Thyroid gland (tissue), 4 donors: ENCODE data around the gene HRNR. TPM values are rescaled to one million over a fixed set of nuclear protein-coding genes. Genes with fewer than 3 reads are reported as not detected.
"Not testable (repeated sequence)": the region's sequence is repeated elsewhere in the genome, so short reads cannot be mapped to it uniquely, and the experiment has no call there.

ENCODE experiments used
- DNase-seq, 2 donors: peaks; one replicate each; pipeline ENCODE4 v3.0.0-alpha.2; 2019
- H3K27ac ChIP-seq, 3 donors: fragments of 200-600 bp; sonication (generic); 1 replicate in 2 of 3; 2 replicates in 1 of 3; pipeline ENCODE4 v1.5.1; 2016 to 2019; ENCODE audit warnings: mild to moderate bottlenecking in 1 of 3, moderate library complexity in 1 of 3
- H3K27me3 ChIP-seq: fragments of 200-600 bp; sonication (generic); one replicate; pipeline ENCODE4 v1.5.1; 2019
- H3K36me3 ChIP-seq, 2 donors: fragments of 200-600 bp; sonication (generic); one replicate each; pipeline ENCODE4 v1.5.1; 2016 to 2019
- H3K4me1 ChIP-seq, 2 donors: fragments of 200-600 bp; sonication (generic); one replicate each; pipeline ENCODE4 v1.5.1; 2017 to 2019
- H3K4me3 ChIP-seq, 3 donors: fragments of 200-600 bp; sonication (generic); replicated peaks in 1 of 3; 1 replicate in 2 of 3; 2 replicates in 1 of 3; pipeline ENCODE4 v1.5.1; 2016; ENCODE audit warnings: mild to moderate bottlenecking in 1 of 3
- H3K9me3 ChIP-seq: fragments of 200-600 bp; sonication (generic); one replicate; pipeline ENCODE4 v1.5.1; 2017
- CTCF ChIP-seq, 6 experiments: fragments of 200-600 bp in 3 of 6; fragments of 450-650 bp in 3 of 6; sonication (generic) in 3 of 6; IDR thresholded peaks; one replicate each; pipeline ENCODE4 v1.5.1; 2016 to 2019; ENCODE audit warnings: antibody characterized with exemption in 6 of 6, mild to moderate bottlenecking in 2 of 6, inconsistent platforms in 1 of 6, moderate library complexity in 1 of 6
- POLR2A ChIP-seq, 2 donors: fragments of 450-650 bp; IDR thresholded peaks; one replicate each; pipeline ENCODE4 v1.6.1; 2017; ENCODE audit warnings: antibody characterized with exemption in 2 of 2, mild to moderate bottlenecking in 2 of 2, moderate library complexity in 1 of 2
- WGBS, 2 donors: methylation state at CpG; one replicate each; pipeline ENCODE4 v1.1.5; 2017; 5-methylcytosine and 5-hydroxymethylcytosine counted together
- intact Hi-C: fragments of 100-400 bp; cut with DNase I; formaldehyde crosslinking; loops from one replicate; pipeline ENCODE4 v1.15.1; 2023
- total RNA-seq, 4 donors: library from RNA; depleted of rRNA; stranded (reverse); fragments of >200 nt; gene quantifications; one replicate each; pipeline ENCODE4 v1.2.3, GENCODE V29; 2016

HRNR gene
- total RNA-seq: not detected

- WGBS, 2 donors: 80 to 81% methylated on average over 2 of the region's 2 CpGs
- Histone ChIP-seq H3K36me3 (no peaks in the 10 kb centered on the region), H3K4me3 (no peak within 1 kb of the TSS), H3K27me3 (no peaks in the 10 kb centered on the region), H3K27ac (no peak within 1 kb of the TSS), H3K9me3 (no peaks in the 10 kb centered on the region), H3K4me1 (no peaks in the 10 kb centered on the region)
- TF ChIP-seq CTCF (IDR thresholded peaks at IDR 0.05) (no peak), POLR2A (IDR thresholded peaks at IDR 0.05) (no peak)
- intact Hi-C loops: no loop called here
- DNase-seq: no peak
These were observed at the start of gene HRNR for GRCh38 chr1:152224093-152224492. TSS of gene HRNR (minus strand) at chr1:152224193. CDS start at chr1:152223253, 940 bp downstream.

DNA sequence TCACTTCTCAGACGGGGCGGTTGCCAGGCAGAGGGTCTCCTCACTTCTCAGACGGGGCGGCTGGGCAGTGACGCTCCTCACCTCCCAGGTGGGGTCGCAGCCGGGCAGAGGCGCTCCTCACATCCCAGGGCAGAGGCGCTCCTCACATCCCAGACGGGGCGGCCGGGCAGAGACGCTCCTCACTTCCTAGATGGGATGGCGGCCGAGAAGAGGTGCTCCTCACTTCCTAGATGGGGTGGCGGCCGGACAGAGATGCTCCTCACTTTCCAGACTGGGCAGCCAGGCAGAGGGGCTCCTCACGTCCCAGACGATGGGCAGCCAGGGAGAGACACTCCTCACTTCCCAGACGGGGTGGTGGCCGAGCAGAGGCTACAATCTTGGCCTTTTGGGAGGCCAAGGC, 32.4 kb upstream of the HRNR start:
- intact Hi-C loops, H3K36me3 ChIP-seq, H3K4me3 ChIP-seq, H3K4me1 ChIP-seq, H3K9me3 ChIP-seq, H3K27ac ChIP-seq, DNase-seq, H3K27me3 ChIP-seq: not testable (repeated sequence)
- 88 to 100% methylated on average over 6 to 12 of the region's 21 CpGs for WGBS, 2 donors

DNA sequence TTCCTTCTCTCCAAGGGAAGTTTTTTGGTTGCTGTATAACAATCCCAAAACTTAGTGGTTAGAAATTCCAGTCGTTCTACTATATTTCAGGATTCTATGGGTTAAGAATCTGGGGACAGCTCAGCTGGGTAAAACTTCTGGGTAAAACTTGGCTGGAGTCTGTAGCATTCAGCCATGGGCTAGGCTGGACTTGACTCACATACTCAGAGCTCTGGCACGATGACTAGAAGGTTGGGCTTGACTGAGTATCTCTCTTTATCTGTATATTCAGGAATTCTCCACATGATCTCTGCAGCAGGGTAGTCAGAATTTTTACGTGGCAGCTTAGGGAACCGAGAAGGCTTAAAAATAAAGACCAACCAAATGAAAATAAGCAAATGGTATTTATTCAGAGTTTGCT, 28.2 kb upstream of the HRNR start:
- no peaks in the 10 kb centered on the region for H3K36me3 ChIP-seq
- intact Hi-C loops: no loop called here
- H3K4me1 ChIP-seq: no peaks in the 10 kb centered on the region
- 56 to 61% methylated on average over 4 of the region's 4 CpGs for WGBS, 2 donors
- TF ChIP-seq POLR2A (IDR thresholded peaks at IDR 0.05) (no peak), CTCF (IDR thresholded peaks at IDR 0.05) (no peak)
- DNase-seq: peak in 1 of 2 donors; percentile 6
- H3K27me3 ChIP-seq: no peaks in the 10 kb centered on the region
- no peak overlapping the region for H3K4me3 ChIP-seq
- no peak overlapping the region for H3K27ac ChIP-seq
- H3K9me3 ChIP-seq: no peaks in the 10 kb centered on the region

- TF ChIP-seq POLR2A (IDR thresholded peaks at IDR 0.05) (no peak), CTCF (IDR thresholded peaks at IDR 0.05) (no peak)
- H3K27ac ChIP-seq: no peak overlapping the region
- DNase-seq: no peak
- H3K4me1 ChIP-seq: no peaks in the 10 kb centered on the region
- H3K36me3 ChIP-seq: no peaks in the 10 kb centered on the region
- H3K27me3 ChIP-seq: no peaks in the 10 kb centered on the region
- no peak overlapping the region for H3K4me3 ChIP-seq
- no peaks in the 10 kb centered on the region for H3K9me3 ChIP-seq
- WGBS, 2 donors: 49 to 75% methylated on average over 2 of the region's 2 CpGs
- intact Hi-C loops: no loop called here
These were observed 27.4 kb upstream of the HRNR start for GRCh38 chr1:152251391-152251790.

DNA sequence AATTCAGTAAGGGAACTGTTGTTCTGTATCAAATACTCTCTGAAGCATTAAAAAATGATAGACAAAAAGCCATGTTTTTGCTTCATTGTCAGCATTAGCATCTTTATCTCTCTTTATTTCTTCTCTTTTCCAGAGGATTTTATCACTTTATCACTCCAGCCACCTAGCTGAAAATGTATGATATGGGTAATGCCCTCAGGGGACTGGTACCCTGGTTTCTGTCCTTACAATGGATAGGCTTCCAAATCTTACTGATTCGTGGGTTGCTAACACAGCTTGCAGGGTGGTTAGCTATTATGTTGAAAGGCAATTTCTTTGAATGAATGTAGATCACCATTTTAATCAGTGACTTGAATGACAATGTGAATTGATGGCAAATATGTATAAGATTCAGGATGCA, 23.3 kb upstream of the HRNR start:
- H3K9me3 ChIP-seq: no peaks in the 10 kb centered on the region
- intact Hi-C loops: no loop called here
- H3K4me1 ChIP-seq: no peaks in the 10 kb centered on the region
- WGBS, 2 donors: 63 to 68% methylated on average over 1 of the region's 1 CpG
- H3K27me3 ChIP-seq: no peaks in the 10 kb centered on the region
- no peaks in the 10 kb centered on the region for H3K36me3 ChIP-seq
- DNase-seq: no peak
- TF ChIP-seq CTCF (IDR thresholded peaks at IDR 0.05) (no peak), POLR2A (IDR thresholded peaks at IDR 0.05) (no peak)
- no peak overlapping the region for H3K27ac ChIP-seq
- no peak overlapping the region for H3K4me3 ChIP-seq
